Osteocyte (in vitro differentiated cells): ENCODE results near the gene SLC5A10. TPM values are rescaled to one million over a fixed set of nuclear protein-coding genes. Genes with fewer than 3 reads are reported as not detected.

Experiments used
- DNase-seq: peaks from one replicate; pipeline ENCODE4 v3.0.0; 2021; ENCODE audit warnings: mixed read lengths; ENCODE audit not compliant: unreplicated experiment; ENCODE audit errors: extremely low spot score
- H3K27ac Mint-ChIP-seq: one replicate; pipeline ENCODE4 v1.8.0; 2021; ENCODE audit warnings: mild to moderate bottlenecking, mixed read lengths; ENCODE audit not compliant: unreplicated experiment
- H3K27me3 Mint-ChIP-seq: one replicate; pipeline ENCODE4 v1.8.0; 2021; ENCODE audit warnings: mixed read lengths; ENCODE audit not compliant: unreplicated experiment
- H3K36me3 Mint-ChIP-seq: one replicate; pipeline ENCODE4 v1.8.0; 2021; ENCODE audit warnings: mixed read lengths; ENCODE audit not compliant: unreplicated experiment
- H3K4me1 Mint-ChIP-seq: one replicate; pipeline ENCODE4 v1.8.0; 2021; ENCODE audit warnings: mixed read lengths; ENCODE audit not compliant: unreplicated experiment
- H3K4me3 Mint-ChIP-seq: one replicate; pipeline ENCODE4 v1.8.0; 2021; ENCODE audit warnings: mild to moderate bottlenecking, moderate library complexity, mixed read lengths; ENCODE audit not compliant: unreplicated experiment
- H3K9me3 Mint-ChIP-seq: one replicate; pipeline ENCODE4 v1.8.0; 2021; ENCODE audit warnings: mixed read lengths; ENCODE audit not compliant: unreplicated experiment
- total RNA-seq: library from RNA; stranded (reverse); gene quantifications from 2 replicates; pipeline ENCODE4 v1.2.1, GENCODE V29; 2021
- TF ChIP-seq, protein P1 (sequence below): fragments of 200-600 bp; sonication (generic); IDR thresholded peaks from 2 replicates; pipeline ENCODE4 v1.5.0; 2021; ENCODE audit warnings: antibody characterized with exemption, mild to moderate bottlenecking, moderate library complexity

Gene SLC5A10
- total RNA-seq, 1 donor from 2014 or later: not detected

DNA sequence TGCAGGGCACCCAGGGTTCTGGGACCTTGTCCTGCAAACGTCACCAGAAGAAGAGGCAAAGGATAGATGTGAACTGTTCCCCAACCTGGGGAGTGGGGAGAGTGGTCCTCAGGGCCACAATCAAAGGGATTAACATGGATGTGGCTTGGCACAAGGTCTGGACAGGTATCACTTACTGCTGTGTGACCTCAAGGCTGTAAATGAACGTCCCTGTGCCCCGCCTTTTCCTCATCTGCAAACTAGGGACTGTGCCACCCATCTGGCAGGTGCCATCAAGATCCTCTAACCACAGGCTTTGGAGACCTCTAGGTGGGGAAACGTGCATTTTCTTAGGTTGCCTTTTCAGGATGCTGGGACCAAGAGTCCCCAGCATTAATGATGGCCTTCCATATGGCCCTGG lies 25.1 kb downstream of the SLC5A10 start:
- H3K9me3 Mint-ChIP-seq: no peaks in the 10 kb centered on the region
- H3K4me3 Mint-ChIP-seq: no peak overlapping the region
- H3K27me3 Mint-ChIP-seq: no peaks in the 10 kb centered on the region
- TF ChIP-seq, protein P1, sequence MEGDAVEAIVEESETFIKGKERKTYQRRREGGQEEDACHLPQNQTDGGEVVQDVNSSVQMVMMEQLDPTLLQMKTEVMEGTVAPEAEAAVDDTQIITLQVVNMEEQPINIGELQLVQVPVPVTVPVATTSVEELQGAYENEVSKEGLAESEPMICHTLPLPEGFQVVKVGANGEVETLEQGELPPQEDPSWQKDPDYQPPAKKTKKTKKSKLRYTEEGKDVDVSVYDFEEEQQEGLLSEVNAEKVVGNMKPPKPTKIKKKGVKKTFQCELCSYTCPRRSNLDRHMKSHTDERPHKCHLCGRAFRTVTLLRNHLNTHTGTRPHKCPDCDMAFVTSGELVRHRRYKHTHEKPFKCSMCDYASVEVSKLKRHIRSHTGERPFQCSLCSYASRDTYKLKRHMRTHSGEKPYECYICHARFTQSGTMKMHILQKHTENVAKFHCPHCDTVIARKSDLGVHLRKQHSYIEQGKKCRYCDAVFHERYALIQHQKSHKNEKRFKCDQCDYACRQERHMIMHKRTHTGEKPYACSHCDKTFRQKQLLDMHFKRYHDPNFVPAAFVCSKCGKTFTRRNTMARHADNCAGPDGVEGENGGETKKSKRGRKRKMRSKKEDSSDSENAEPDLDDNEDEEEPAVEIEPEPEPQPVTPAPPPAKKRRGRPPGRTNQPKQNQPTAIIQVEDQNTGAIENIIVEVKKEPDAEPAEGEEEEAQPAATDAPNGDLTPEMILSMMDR: no peak
- DNase-seq: no peak
- H3K4me1 Mint-ChIP-seq: peaks cover 10% of the 10 kb centered on the region
- H3K36me3 Mint-ChIP-seq: peaks cover 2% of the 10 kb centered on the region
- no peak overlapping the region for H3K27ac Mint-ChIP-seq

DNA sequence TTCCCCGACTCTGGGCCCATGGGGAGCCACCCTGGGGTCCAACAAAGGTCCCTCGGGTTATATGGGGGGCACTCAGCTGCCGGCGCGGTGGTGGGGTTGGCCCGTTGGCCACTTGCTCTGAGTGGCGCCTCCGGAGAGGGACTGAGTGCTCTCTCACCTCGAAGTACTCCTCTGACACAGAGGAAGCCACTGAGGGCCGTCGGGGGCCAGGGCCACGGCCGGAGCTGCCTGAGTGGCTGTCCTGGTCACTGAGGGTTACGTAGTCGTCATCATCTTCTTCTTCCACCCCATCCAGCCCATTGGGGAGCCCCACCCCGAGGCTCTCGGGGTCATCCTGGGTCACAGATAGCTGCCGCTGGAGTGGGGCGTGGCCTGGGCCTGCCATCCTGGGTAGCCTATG lies 25.7 kb downstream of the SLC5A10 start:
- DNase-seq: no peak
- Mint-ChIP-seq H3K27me3 (no peaks in the 10 kb centered on the region), H3K9me3 (no peaks in the 10 kb centered on the region), H3K4me3 (no peak overlapping the region), H3K4me1 (peaks cover 14% of the 10 kb centered on the region), H3K36me3 (peaks cover 2% of the 10 kb centered on the region), H3K27ac (no peak overlapping the region)
- TF ChIP-seq, protein P1: no peak

GRCh38 chr17:18978050-18978449 lies 26.1 kb downstream of the SLC5A10 start:
- TF ChIP-seq, protein P1: no peak
- no peak overlapping the region for H3K4me3 Mint-ChIP-seq
- no peaks in the 10 kb centered on the region for H3K27me3 Mint-ChIP-seq
- H3K9me3 Mint-ChIP-seq: no peaks in the 10 kb centered on the region
- H3K27ac Mint-ChIP-seq: no peak overlapping the region
- peaks cover 2% of the 10 kb centered on the region for H3K36me3 Mint-ChIP-seq
- no peak for DNase-seq
- peaks cover 14% of the 10 kb centered on the region for H3K4me1 Mint-ChIP-seq

- TF ChIP-seq, protein P1: no peak
- Mint-ChIP-seq H3K4me1 (peaks cover 14% of the 10 kb centered on the region), H3K27ac (no peak overlapping the region), H3K9me3 (no peaks in the 10 kb centered on the region), H3K27me3 (no peaks in the 10 kb centered on the region), H3K4me3 (no peak overlapping the region), H3K36me3 (peaks cover 2% of the 10 kb centered on the region)
- DNase-seq: no peak
Observed at GRCh38 chr17:18978655-18979054, 26.7 kb downstream of the SLC5A10 start.

DNA sequence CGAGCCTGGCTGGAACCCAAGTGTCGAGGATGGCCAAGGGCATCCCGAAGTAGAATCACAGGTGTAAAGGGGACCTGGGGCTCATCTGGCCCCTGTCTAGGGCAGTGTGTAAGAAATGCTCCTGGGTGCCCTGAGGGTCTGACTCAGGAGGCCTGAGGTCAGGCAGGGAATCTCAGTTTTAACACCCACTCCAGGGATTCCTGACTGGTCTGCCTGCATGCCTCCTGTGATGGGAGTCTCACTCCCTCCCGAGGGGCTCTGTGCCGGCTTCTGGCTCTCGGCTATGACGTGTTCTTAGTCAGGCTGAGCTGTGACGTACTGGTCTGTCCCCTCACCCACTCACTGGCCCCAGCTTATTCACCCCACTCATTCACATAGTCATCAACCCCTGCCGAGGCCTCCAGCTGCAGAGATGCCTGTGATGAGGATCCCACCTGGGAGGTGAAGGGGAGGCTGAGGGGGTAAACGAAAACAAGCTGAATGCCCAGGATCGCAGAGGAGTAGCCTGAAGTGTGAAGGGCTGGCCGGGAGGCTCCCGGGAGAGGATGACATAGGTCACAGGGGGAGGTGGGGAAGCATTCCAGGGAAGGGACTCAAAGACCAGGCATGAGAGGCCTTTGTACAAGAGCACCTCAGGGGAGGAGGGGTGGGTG lies 28.8 kb downstream of the SLC5A10 start:
- Mint-ChIP-seq H3K4me3 (no peak overlapping the region), H3K4me1 (peaks cover 14% of the 10 kb centered on the region), H3K27ac (no peak overlapping the region), H3K27me3 (no peaks in the 10 kb centered on the region), H3K9me3 (no peaks in the 10 kb centered on the region), H3K36me3 (peaks cover 2% of the 10 kb centered on the region)
- TF ChIP-seq, protein P1: no peak
- DNase-seq: no peak
